SK-N-SH (cell line): ENCODE data around the gene THAP12. TPM values are rescaled to one million over a fixed set of nuclear protein-coding genes. Genes with fewer than 3 reads are reported as not detected.

ENCODE experiments used
- CTCF ChIA-PET: fragments of 300-600, 350-600 bp; formaldehyde crosslinking; extraction: SDS; loops from one replicate; lab custom pipeline; 2021; lab: Yijun Ruan, JAX
- POLR2A ChIA-PET: fragments of 350-600 bp; sonication (Branson Sonifier 250); formaldehyde crosslinking; extraction: SDS; loops from one replicate; lab custom pipeline; 2020; ENCODE audit warnings: antibody characterized with exemption, inconsistent platforms; lab: Yijun Ruan, JAX
- DNase-seq: peaks from one replicate; pipeline ENCODE4 v3.0.0; 2012
- H2AFZ ChIP-seq: fragments of 200-600 bp; sonication (generic); 2 replicates; pipeline ENCODE4 v1.8.1; 2016; ENCODE audit warnings: antibody characterized with exemption, mild to moderate bottlenecking, low read depth
- H3F3A ChIP-seq: fragments of 200-600 bp; sonication (generic); replicated peaks from 2 replicates; pipeline ENCODE3; 2016; ENCODE audit warnings: antibody characterized with exemption, mild to moderate bottlenecking; ENCODE audit not compliant: insufficient read depth
- H3K27ac ChIP-seq, 2 experiments: fragments of 200-500 bp in 1 of 2; fragments of 200-600 bp in 1 of 2; sonication (Bioruptor generic) in 1 of 2; sonication (generic), shearing (Covaris generic) in 1 of 2; 2 replicates each; pipeline versions ENCODE4 v1.5.1 to v1.6.1; 2014 to 2016; ENCODE audit warnings: low read depth in 2 of 2, inconsistent platforms in 1 of 2, low read length in 1 of 2, mild to moderate bottlenecking in 1 of 2, mixed read lengths in 1 of 2
- H3K27me3 ChIP-seq: fragments of 200-600 bp; sonication (generic), shearing (Covaris generic); 2 replicates; pipeline ENCODE4 v1.6.1; 2016; ENCODE audit warnings: mixed run types; ENCODE audit not compliant: insufficient read depth
- H3K36me3 ChIP-seq, 2 experiments: fragments of 200-500 bp in 1 of 2; fragments of 200-600 bp in 1 of 2; sonication (Bioruptor generic) in 1 of 2; sonication (generic) in 1 of 2; replicated peaks in 1 of 2; 2 replicates each; pipeline versions ENCODE3 to v1.5.1; 2014 to 2016; ENCODE audit warnings: low read length in 1 of 2, mild to moderate bottlenecking in 1 of 2; ENCODE audit not compliant: insufficient read depth in 2 of 2, control insufficient read depth in 1 of 2
- H3K4me1 ChIP-seq, 2 experiments: fragments of 200-500 bp in 1 of 2; fragments of 200-600 bp in 1 of 2; sonication (Bioruptor generic) in 1 of 2; sonication (generic), shearing (Covaris generic) in 1 of 2; 2 replicates each; pipeline versions ENCODE4 v1.5.1 to v1.6.1; 2014 to 2016; ENCODE audit warnings: low read depth in 1 of 2, low read length in 1 of 2, mixed run types in 1 of 2; ENCODE audit not compliant: insufficient read depth in 2 of 2, control insufficient read depth in 1 of 2
- H3K4me2 ChIP-seq: fragments of 200-600 bp; sonication (generic), shearing (Covaris generic); 2 replicates; pipeline ENCODE4 v1.6.1; 2017; ENCODE audit warnings: mixed run types
- H3K4me3 ChIP-seq, 2 experiments: fragments of 200-500 bp in 1 of 2; fragments of 200-600 bp in 1 of 2; sonication (Bioruptor generic) in 1 of 2; sonication (generic), shearing (Covaris generic) in 1 of 2; 2 replicates each; pipeline versions ENCODE4 v1.5.1 to v1.8.1; 2014 to 2016; ENCODE audit warnings: low read depth in 2 of 2, inconsistent platforms in 1 of 2, low read length in 1 of 2, mild to moderate bottlenecking in 1 of 2, mixed read lengths in 1 of 2, moderate library complexity in 1 of 2
- H3K79me2 ChIP-seq: fragments of 200-600 bp; sonication (generic); 2 replicates; pipeline ENCODE4 v1.8.1; 2017; ENCODE audit warnings: mild to moderate bottlenecking; ENCODE audit not compliant: insufficient read depth
- H3K9ac ChIP-seq: fragments of 200-600 bp; sonication (generic); 2 replicates; pipeline ENCODE4 v1.6.1; 2017; ENCODE audit warnings: mixed run types
- H3K9me2 ChIP-seq: fragments of 200-600 bp; sonication (generic); 2 replicates; pipeline ENCODE4 v1.6.1; 2017; ENCODE audit warnings: mixed run types
- H3K9me3 ChIP-seq: fragments of 200-600 bp; sonication (generic); 2 replicates; pipeline ENCODE4 v1.6.1; 2017; ENCODE audit warnings: mixed run types, mild to moderate bottlenecking, moderate library complexity
- H4K20me1 ChIP-seq: fragments of 200-600 bp; sonication (generic); 2 replicates; pipeline ENCODE4 v1.6.1; 2017; ENCODE audit warnings: mild to moderate bottlenecking, mixed run types; ENCODE audit not compliant: insufficient read depth
- FOXJ3 ChIP-seq: sonication (generic); formaldehyde crosslinking; IDR thresholded peaks from 2 replicates; pipeline ENCODE4 v1.5.1; 2020; ENCODE audit warnings: mild to moderate bottlenecking, missing genetic modification reagents
- GATA2 ChIP-seq: sonication (generic); formaldehyde crosslinking; IDR thresholded peaks from 2 replicates; pipeline ENCODE4 v1.5.0; 2020; ENCODE audit warnings: mild to moderate bottlenecking, missing genetic modification reagents
- NFIC ChIP-seq: IDR thresholded peaks from 2 replicates; pipeline ENCODE4 v1.4.0; 2012; ENCODE audit warnings: borderline replicate concordance
- POLR2AphosphoS5 ChIP-seq: IDR thresholded peaks from 2 replicates; pipeline ENCODE4 v1.6.1; 2012; ENCODE audit warnings: low read depth, low read length
- RFX5 ChIP-seq: IDR thresholded peaks from 2 replicates; pipeline ENCODE4 v1.6.1; 2012; ENCODE audit warnings: mild to moderate bottlenecking, improper control_type of control experiment, low read length
- RXRA ChIP-seq: IDR thresholded peaks from 2 replicates; pipeline ENCODE4 v1.4.0; 2012; ENCODE audit warnings: low read depth, mild to moderate bottlenecking, borderline replicate concordance
- SMC3 ChIP-seq: IDR thresholded peaks from 2 replicates; pipeline ENCODE4 v1.6.1; 2012; ENCODE audit warnings: low read depth, low read length, improper control_type of control experiment
- TEAD4 ChIP-seq: IDR thresholded peaks from 2 replicates; pipeline ENCODE4 v1.4.0; 2012; ENCODE audit warnings: mild to moderate bottlenecking, borderline replicate concordance; ENCODE audit not compliant: insufficient read depth
- YY1 ChIP-seq: IDR thresholded peaks from 2 replicates; pipeline ENCODE4 v1.4.0; 2012; ENCODE audit warnings: low read depth, mild to moderate bottlenecking
- WGBS: methylation state at CpG from one replicate; pipeline ENCODE4 v1.1.6; 2017; ENCODE audit warnings: low lambda C conversion rate; 5-methylcytosine and 5-hydroxymethylcytosine counted together
- polyA plus RNA-seq, 3 experiments: library from polyadenylated mRNA; depleted of rRNA; stranded (reverse); fragments of >200 nt; gene quantifications; 2 replicates each; pipeline ENCODE4 v1.2.3, GENCODE V29; 2012
- TF ChIP-seq, protein P1 (sequence below): fragments of 150-350 bp; IDR thresholded peaks from 2 replicates; pipeline ENCODE4 v1.6.1; 2017; ENCODE audit warnings: antibody characterized with exemption, low read length, low read depth, borderline replicate concordance
- TF ChIP-seq, protein P2 (sequence below): IDR thresholded peaks from 2 replicates; pipeline ENCODE4; 2012
- TF ChIP-seq, protein P3 (sequence below): IDR thresholded peaks from 2 replicates; pipeline ENCODE4 v1.4.0; 2012; ENCODE audit warnings: low read depth, borderline replicate concordance
- TF ChIP-seq, protein P4 (sequence below): fragments of 150-350 bp; IDR thresholded peaks from 2 replicates; pipeline ENCODE4 v1.6.1; 2016; ENCODE audit warnings: mild to moderate bottlenecking, low read depth, low read length
- TF ChIP-seq, protein P5 (sequence below): IDR thresholded peaks from 2 replicates; pipeline ENCODE4 v1.4.0; 2012; ENCODE audit warnings: low read depth
- TF ChIP-seq, protein P6 (sequence below): IDR thresholded peaks from 2 replicates; pipeline ENCODE4 v1.4.0; 2012; ENCODE audit warnings: low read depth, borderline replicate concordance

Gene THAP12
- polyA plus RNA-seq, 1 of the 3 experiments (the other 2 are of a cell fraction), result 14.9 TPM

DNA sequence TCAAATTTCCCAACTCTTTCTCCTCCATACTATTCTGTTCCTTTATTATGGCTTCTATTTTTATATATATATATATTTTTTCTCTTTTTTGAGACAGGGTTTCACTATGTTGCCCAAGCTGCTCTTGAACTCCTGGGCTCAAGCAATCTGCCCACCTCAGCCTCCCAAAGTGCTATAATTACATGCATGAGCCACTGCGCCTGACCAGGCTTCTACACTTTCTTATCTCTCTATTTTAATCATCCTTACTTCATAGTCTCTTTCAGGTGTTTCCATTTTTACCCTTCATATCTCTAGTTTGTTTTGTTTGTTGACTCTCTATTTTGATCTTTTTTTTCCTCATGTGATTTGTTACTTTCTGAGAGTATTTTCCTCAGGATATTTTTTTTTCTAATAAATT lies 20.0 kb upstream of the THAP12 start:
- no peak overlapping the region for H2AFZ ChIP-seq
- H3K4me2 ChIP-seq, result no peak overlapping the region
- no peak for DNase-seq
- whole genome bisulfite sequencing, result 100% methylated on average over 1 of the region's 1 CpG
- no peak overlapping the region for H3K27ac ChIP-seq
- ChIA-PET CTCF (interaction anchor here (0.9 kb wide), 1 partner anchor 193 kb away, joined by 5 read pairs; no protein-coding TSS in a partner anchor), POLR2A (no interaction called here)
- H4K20me1 ChIP-seq, result no peaks in the 10 kb centered on the region
- no peaks in the 10 kb centered on the region for H3K9me2 ChIP-seq
- no peak overlapping the region for H3K4me3 ChIP-seq
- no peak for TF ChIP-seq POLR2AphosphoS5
- TF ChIP-seq SMC3, result no peak
- no peak for TF ChIP-seq FOXJ3 (CRISPR knock-in tag)
- TF ChIP-seq, protein P1, sequence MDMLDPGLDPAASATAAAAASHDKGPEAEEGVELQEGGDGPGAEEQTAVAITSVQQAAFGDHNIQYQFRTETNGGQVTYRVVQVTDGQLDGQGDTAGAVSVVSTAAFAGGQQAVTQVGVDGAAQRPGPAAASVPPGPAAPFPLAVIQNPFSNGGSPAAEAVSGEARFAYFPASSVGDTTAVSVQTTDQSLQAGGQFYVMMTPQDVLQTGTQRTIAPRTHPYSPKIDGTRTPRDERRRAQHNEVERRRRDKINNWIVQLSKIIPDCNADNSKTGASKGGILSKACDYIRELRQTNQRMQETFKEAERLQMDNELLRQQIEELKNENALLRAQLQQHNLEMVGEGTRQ, result no peak
- TF ChIP-seq, protein P2, sequence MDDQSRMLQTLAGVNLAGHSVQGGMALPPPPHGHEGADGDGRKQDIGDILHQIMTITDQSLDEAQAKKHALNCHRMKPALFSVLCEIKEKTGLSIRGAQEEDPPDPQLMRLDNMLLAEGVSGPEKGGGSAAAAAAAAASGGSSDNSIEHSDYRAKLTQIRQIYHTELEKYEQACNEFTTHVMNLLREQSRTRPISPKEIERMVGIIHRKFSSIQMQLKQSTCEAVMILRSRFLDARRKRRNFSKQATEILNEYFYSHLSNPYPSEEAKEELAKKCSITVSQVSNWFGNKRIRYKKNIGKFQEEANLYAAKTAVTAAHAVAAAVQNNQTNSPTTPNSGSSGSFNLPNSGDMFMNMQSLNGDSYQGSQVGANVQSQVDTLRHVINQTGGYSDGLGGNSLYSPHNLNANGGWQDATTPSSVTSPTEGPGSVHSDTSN, result no peak
- no peak for TF ChIP-seq RXRA
- TF ChIP-seq NFIC, result no peak
- no peak for TF ChIP-seq RFX5
- TF ChIP-seq, protein P3, sequence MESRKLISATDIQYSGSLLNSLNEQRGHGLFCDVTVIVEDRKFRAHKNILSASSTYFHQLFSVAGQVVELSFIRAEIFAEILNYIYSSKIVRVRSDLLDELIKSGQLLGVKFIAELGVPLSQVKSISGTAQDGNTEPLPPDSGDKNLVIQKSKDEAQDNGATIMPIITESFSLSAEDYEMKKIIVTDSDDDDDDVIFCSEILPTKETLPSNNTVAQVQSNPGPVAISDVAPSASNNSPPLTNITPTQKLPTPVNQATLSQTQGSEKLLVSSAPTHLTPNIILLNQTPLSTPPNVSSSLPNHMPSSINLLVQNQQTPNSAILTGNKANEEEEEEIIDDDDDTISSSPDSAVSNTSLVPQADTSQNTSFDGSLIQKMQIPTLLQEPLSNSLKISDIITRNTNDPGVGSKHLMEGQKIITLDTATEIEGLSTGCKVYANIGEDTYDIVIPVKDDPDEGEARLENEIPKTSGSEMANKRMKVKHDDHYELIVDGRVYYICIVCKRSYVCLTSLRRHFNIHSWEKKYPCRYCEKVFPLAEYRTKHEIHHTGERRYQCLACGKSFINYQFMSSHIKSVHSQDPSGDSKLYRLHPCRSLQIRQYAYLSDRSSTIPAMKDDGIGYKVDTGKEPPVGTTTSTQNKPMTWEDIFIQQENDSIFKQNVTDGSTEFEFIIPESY, result no peak
- no peaks in the 10 kb centered on the region for H3K9me3 ChIP-seq
- H3K79me2 ChIP-seq, result no peaks in the 10 kb centered on the region
- H3K4me1 ChIP-seq, result no peaks in the 10 kb centered on the region
- no peaks in the 10 kb centered on the region for H3K27me3 ChIP-seq
- no peak overlapping the region for H3K9ac ChIP-seq
- H3F3A ChIP-seq, result no peaks in the 10 kb centered on the region
- no peaks in the 10 kb centered on the region for H3K36me3 ChIP-seq

DNA sequence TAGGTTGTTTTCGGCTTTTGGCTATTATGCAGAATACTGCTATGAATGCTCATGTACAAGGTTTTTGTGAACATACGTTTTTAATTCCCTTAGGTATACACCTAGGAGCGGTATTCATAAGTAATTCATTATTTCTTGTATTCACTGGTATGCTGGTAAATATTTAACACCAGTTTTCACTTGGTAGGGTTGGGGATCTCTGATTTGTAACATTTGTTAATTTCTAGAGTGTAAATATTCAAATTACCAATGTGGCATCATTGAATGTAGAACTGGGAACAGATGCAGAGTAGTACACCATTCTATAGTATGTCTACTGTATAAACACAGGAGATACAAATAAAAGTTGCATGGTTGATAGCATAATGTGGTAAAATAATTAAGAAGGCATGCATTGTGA lies 16.5 kb upstream of the THAP12 start:
- Histone ChIP-seq H3K79me2 (no peaks in the 10 kb centered on the region), H4K20me1 (no peaks in the 10 kb centered on the region), H3K4me3 (no peak overlapping the region), H3F3A (no peaks in the 10 kb centered on the region), H3K4me1 (no peaks in the 10 kb centered on the region), H3K9ac (no peak overlapping the region), H2AFZ (no peak overlapping the region), H3K9me3 (no peaks in the 10 kb centered on the region), H3K27ac (no peak overlapping the region), H3K27me3 (no peaks in the 10 kb centered on the region), H3K9me2 (no peaks in the 10 kb centered on the region), H3K4me2 (no peak overlapping the region), H3K36me3 (no peaks in the 10 kb centered on the region)
- TF ChIP-seq GATA2 (no peak), TEAD4 (no peak), RFX5 (no peak), NFIC (no peak), SMC3 (no peak), FOXJ3 (CRISPR knock-in tag) (no peak), YY1 (no peak)
- TF ChIP-seq, protein P2, result no peak
- TF ChIP-seq, protein P4, sequence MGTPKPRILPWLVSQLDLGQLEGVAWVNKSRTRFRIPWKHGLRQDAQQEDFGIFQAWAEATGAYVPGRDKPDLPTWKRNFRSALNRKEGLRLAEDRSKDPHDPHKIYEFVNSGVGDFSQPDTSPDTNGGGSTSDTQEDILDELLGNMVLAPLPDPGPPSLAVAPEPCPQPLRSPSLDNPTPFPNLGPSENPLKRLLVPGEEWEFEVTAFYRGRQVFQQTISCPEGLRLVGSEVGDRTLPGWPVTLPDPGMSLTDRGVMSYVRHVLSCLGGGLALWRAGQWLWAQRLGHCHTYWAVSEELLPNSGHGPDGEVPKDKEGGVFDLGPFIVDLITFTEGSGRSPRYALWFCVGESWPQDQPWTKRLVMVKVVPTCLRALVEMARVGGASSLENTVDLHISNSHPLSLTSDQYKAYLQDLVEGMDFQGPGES, result no peak
- TF ChIP-seq, protein P5, sequence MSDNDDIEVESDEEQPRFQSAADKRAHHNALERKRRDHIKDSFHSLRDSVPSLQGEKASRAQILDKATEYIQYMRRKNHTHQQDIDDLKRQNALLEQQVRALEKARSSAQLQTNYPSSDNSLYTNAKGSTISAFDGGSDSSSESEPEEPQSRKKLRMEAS, result no peak
- TF ChIP-seq, protein P6, sequence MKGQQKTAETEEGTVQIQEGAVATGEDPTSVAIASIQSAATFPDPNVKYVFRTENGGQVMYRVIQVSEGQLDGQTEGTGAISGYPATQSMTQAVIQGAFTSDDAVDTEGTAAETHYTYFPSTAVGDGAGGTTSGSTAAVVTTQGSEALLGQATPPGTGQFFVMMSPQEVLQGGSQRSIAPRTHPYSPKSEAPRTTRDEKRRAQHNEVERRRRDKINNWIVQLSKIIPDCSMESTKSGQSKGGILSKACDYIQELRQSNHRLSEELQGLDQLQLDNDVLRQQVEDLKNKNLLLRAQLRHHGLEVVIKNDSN, result no peak
- TF ChIP-seq, protein P1, result no peak
- ChIA-PET CTCF (no interaction called here), POLR2A (no interaction called here)
- DNase-seq, result no peak
- 77% methylated on average over 3 of the region's 3 CpGs for WGBS
